Lower leg skin (tissue), 4 donors: ENCODE data around the gene IFI30. TPM values are rescaled to one million over a fixed set of nuclear protein-coding genes. Genes with fewer than 3 reads are reported as not detected.

Source experiments
- DNase-seq, 2 donors: peaks; one replicate each; pipeline ENCODE4 v3.0.0-alpha.2; 2019; ENCODE audit warnings: low spot score in 2 of 2
- H3K4me3 ChIP-seq: fragments of 200-600 bp; sonication (generic); 2 replicates; pipeline ENCODE4 v1.5.1; 2017; ENCODE audit warnings: mild to moderate bottlenecking, low read depth; ENCODE audit not compliant: poor library complexity, severe bottlenecking
- CTCF ChIP-seq, 3 donors: fragments of 450-650 bp; IDR thresholded peaks; one replicate each; pipeline ENCODE4 v1.5.1; 2016; ENCODE audit warnings: antibody characterized with exemption in 3 of 3, mild to moderate bottlenecking in 3 of 3, moderate library complexity in 2 of 3
- POLR2A ChIP-seq, 2 donors: fragments of 450-650 bp; IDR thresholded peaks; one replicate each; pipeline ENCODE4 v1.6.1; 2016 to 2017; ENCODE audit warnings: antibody characterized with exemption in 2 of 2, mild to moderate bottlenecking in 1 of 2, moderate library complexity in 1 of 2
- WGBS, 2 donors: methylation state at CpG; one replicate each; pipeline ENCODE4 v1.1.5; 2018; 5-methylcytosine and 5-hydroxymethylcytosine counted together
- intact Hi-C: fragments of 100-400 bp; cut with DNase I; formaldehyde crosslinking; loops from one replicate; pipeline ENCODE4 v1.15.0; 2023; ENCODE audit warnings: low total_unique reads
- total RNA-seq, 4 donors: library from RNA; depleted of rRNA; stranded (reverse); fragments of >200 nt; gene quantifications; one replicate each; pipeline ENCODE4 v1.1.0, GENCODE V29; 2016

IFI30 gene
- total RNA-seq, 4 donors from 2014 or later: 39.1 to 214 (median 98.3) TPM

- TF ChIP-seq CTCF (IDR thresholded peaks at IDR 0.05) (no peak), POLR2A (IDR thresholded peaks at IDR 0.05) (no peak)
- intact Hi-C loops: loop anchor here (10.0 kb wide), 1 partner anchor 49 kb away; no protein-coding TSS in a partner anchor
- no peak for DNase-seq
- 98 to 99% methylated on average over 7 of the region's 7 CpGs for WGBS, 2 donors
- H3K4me3 ChIP-seq: no peak overlapping the region
Observed at GRCh38 chr19:18164072-18164471, 9.5 kb upstream of the IFI30 start.

- intact Hi-C loops: loop anchor here (10.0 kb wide), 1 partner anchor 51 kb away; no protein-coding TSS in a partner anchor
- TF ChIP-seq CTCF (IDR thresholded peaks at IDR 0.05): no peak
- TF ChIP-seq POLR2A (IDR thresholded peaks at IDR 0.05): no peak
- 94 to 98% methylated on average over 14 to 15 of the region's 15 CpGs for WGBS, 2 donors
Observed at GRCh38 chr19:18165794-18166544, 7.6 kb upstream of the IFI30 start.

GRCh38 chr19:18167011-18167410 lies 6.6 kb upstream of the IFI30 start:
- intact Hi-C loops: loop anchor here (10.0 kb wide), 1 partner anchor 52 kb away; no protein-coding TSS in a partner anchor
- TF ChIP-seq CTCF (IDR thresholded peaks at IDR 0.05): no peak
- no peak for TF ChIP-seq POLR2A (IDR thresholded peaks at IDR 0.05)
- DNase-seq: no peak
- H3K4me3 ChIP-seq: no peak overlapping the region
- 90 to 95% methylated on average over 15 to 21 of the region's 21 CpGs for WGBS, 2 donors

More at GRCh38 chr19:18165794-18166544, 7.6 kb upstream of the IFI30 start:
- no peak for DNase-seq
- no peak overlapping the region for H3K4me3 ChIP-seq

GRCh38 chr19:18167975-18168645 lies 5.5 kb upstream of the IFI30 start:
- 70 to 71% methylated on average over 14 of the region's 14 CpGs for WGBS, 2 donors
- TF ChIP-seq POLR2A (IDR thresholded peaks at IDR 0.05): no peak
- TF ChIP-seq CTCF (IDR thresholded peaks at IDR 0.05): no peak
- no peak for DNase-seq
- intact Hi-C loops: loop anchor here (2.0 to 10.0 kb wide), 2 partner anchors 53 to 81 kb away; no protein-coding TSS in a partner anchor
- H3K4me3 ChIP-seq: no peak overlapping the region

- intact Hi-C loops: loop anchor here (2.0 to 10.0 kb wide), 2 partner anchors 54 to 80 kb away; no protein-coding TSS in a partner anchor
- no peak for DNase-seq
- WGBS, 2 donors: 94 to 96% methylated on average over 66 of the region's 66 CpGs
- TF ChIP-seq POLR2A (IDR thresholded peaks at IDR 0.05) (no peak), CTCF (IDR thresholded peaks at IDR 0.05) (no peak)
- H3K4me3 ChIP-seq: no peak overlapping the region
Observed at GRCh38 chr19:18168673-18169381, 4.8 kb upstream of the IFI30 start.
